ENCODE data around the gene JPT1. TPM values are rescaled to one million over a fixed set of nuclear protein-coding genes. Genes with fewer than 3 reads are reported as not detected.
A peak's percentile ranks its signal among the peaks of the same experiment; 100 is the strongest.

The JPT1 gene, protein sequence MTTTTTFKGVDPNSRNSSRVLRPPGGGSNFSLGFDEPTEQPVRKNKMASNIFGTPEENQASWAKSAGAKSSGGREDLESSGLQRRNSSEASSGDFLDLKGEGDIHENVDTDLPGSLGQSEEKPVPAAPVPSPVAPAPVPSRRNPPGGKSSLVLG
- 70.9 TPM for total RNA-seq
- polyA plus RNA-seq = 100 to 1,000 TPM; 143 to 231 (median 192) TPM

DNA sequence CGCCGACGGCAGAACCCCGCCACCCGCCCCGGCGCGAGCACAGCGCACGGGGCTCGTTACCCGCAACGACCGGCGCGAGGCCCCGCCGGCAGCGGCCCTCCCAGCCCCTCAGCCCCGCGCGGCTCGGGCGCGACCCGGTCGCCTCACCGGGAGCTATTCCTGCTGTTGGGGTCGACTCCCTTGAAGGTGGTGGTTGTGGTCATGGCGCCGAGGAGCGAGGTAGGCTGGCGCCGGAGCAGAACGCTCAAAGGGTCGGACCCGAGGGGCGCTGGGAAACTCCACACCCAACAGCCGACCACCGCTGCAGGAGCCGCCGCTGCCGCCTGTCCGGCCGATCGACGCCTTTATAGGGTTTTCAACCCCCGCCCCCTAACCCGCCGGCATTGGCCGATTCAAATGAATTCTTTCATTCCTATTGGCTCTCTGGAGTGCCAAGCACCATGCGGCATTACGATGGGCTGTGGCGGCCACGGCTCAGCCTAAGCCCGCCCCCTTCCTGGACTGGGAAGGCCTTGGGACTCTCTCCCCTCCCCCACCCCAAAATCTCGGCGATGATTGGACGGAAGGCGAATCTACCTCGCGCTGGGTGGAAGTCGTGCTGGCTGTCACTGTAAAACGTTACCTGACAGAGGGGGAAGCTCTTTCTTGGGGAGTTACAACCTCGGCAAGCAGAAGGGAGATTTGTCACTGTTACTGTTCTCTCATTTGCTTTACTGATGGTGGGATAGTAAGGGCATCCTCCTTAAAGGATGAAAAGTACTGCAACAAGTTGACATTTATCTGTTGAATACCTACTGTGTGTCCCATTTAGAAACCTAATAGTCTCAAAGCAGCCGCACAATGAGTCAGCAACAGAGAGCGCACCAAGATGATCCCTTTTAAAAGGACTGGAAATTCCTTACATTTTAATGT is at the start of gene JPT1:
Gene JPT1, minus strand, starts transcription at position 318 of the 912 bp plus-strand sequence. Its CDS starts 115 bp downstream, at position 203.
- ATAC-seq (ENCODE audit: low read depth in 2 of 2) (peak; percentile 98 to 99), DNase-seq (peak; percentile 96 to 100 (median 96))
- Mint-ChIP-seq H3K36me3 (no peaks in the 10 kb centered on the region), H3K9me3 (no peaks in the 10 kb centered on the region), H3K27me3 (peaks cover 4% of the 10 kb centered on the region), H3K27ac (peak within 1 kb of the TSS; percentile 89 to 92 (median 90)), H3K4me1 (peaks cover 17 to 40% (median 25%) of the 10 kb centered on the region in 4 donors), H3K4me3 (peak within 1 kb of the TSS; percentile 87 to 97 (median 94))
- H3K27me3 ChIP-seq (ENCODE audit: control insufficient read depth, insufficient read depth, low read length) = no peaks in the 10 kb centered on the region
- H3K4me3 ChIP-seq (ENCODE audit: low read depth, low read length) = peak within 1 kb of the TSS; percentile 94
- H3K4me1 ChIP-seq (ENCODE audit: control insufficient read depth, insufficient read depth, low read length, poor library complexity, severe bottlenecking) = peaks cover 31% of the 10 kb centered on the region
- H3K27ac ChIP-seq (ENCODE audit: insufficient read depth, low read length, poor library complexity, severe bottlenecking) = peak within 1 kb of the TSS; percentile 78
- no peaks in the 10 kb centered on the region for H3K36me3 ChIP-seq (ENCODE audit: control insufficient read depth, insufficient read depth, low read length)
- H3K9me3 ChIP-seq (ENCODE audit: control insufficient read depth in 2 of 2, low read length in 2 of 2) = no peaks in the 10 kb centered on the region

DNA sequence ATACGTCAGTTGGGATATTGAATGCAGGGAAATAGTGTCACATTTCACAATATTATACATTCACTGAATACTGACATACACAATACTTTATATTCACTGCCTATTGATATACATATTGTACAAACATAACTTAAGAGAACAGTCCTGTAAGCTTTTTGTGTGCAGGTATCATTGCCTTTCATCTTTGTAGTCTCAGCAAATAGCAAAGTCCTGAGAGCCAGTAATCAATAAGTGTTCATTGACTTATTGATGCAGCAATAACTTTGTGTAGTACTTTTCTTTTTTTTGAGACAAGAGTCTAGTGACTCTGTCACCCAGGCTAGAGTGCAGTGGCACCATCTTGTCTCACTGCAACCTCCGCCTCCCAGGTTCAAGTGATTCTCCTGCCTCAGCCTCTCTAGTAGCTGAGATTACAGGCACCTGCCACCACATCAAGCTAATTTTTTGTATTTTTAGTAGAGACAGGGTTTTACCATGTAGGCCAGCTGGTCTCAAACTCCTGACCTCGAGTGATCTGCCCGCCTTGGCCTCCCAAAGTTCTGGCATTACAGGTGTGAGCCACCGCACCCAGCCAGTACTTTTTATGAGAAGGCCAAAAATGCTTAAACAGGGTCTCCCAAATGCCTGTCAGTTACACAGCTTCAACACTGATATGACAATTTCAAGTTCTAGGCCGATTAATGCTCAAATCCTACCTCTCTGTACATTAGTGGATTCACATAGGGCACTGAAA is 45.7 kb upstream of the JPT1 start:
- Histone ChIP-seq H3K27ac (ENCODE audit: insufficient read depth, low read length, poor library complexity, severe bottlenecking) (no peak overlapping the region), H3K4me3 (ENCODE audit: low read depth, low read length) (no peak overlapping the region), H3K4me1 (ENCODE audit: control insufficient read depth, insufficient read depth, low read length, poor library complexity, severe bottlenecking) (peaks cover 6% of the 10 kb centered on the region), H3K9me3 (ENCODE audit: control insufficient read depth in 2 of 2, low read length in 2 of 2) (no peaks in the 10 kb centered on the region), H3K27me3 (ENCODE audit: control insufficient read depth, insufficient read depth, low read length) (no peaks in the 10 kb centered on the region), H3K36me3 (ENCODE audit: control insufficient read depth, insufficient read depth, low read length) (no peaks in the 10 kb centered on the region)
- Mint-ChIP-seq H3K4me3 (no peak overlapping the region), H3K36me3 (no peaks in the 10 kb centered on the region), H3K27ac (no peak overlapping the region), H3K9me3 (no peaks in the 10 kb centered on the region), H3K4me1 (peaks cover 6 to 8% (median 7%) of the 10 kb centered on the region in 4 donors), H3K27me3 (peaks cover 9% of the 10 kb centered on the region)
- ATAC-seq (ENCODE audit: low read depth in 2 of 2) = no peak
- DNase-seq = no peak

DNA sequence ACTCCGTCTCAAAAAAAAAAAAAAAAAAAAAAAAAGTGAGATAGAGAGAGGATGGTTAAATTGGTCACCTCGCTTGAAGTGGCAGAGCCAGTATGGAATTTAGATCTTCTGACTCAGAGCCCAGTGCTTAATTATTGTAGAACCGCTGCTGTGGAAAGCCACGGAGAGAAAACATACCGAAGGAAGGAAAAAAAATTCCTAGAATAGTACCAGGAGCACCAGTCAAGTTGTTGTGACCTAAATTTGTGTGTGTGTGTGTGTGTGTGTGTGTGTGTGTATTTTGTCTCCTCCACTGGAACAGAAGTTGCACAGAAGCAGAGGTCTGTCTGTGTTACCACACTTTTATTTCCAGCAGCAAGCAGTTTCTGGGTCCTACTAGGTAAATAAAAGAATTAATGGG is 40.6 kb upstream of the JPT1 start:
- Mint-ChIP-seq H3K27me3 (peaks cover 9% of the 10 kb centered on the region), H3K36me3 (no peaks in the 10 kb centered on the region), H3K9me3 (no peaks in the 10 kb centered on the region), H3K27ac (no peak overlapping the region), H3K4me1 (no peaks in the 10 kb centered on the region), H3K4me3 (no peak overlapping the region)
- no peak overlapping the region for H3K27ac ChIP-seq (ENCODE audit: insufficient read depth, low read length, poor library complexity, severe bottlenecking)
- H3K4me3 ChIP-seq (ENCODE audit: low read depth, low read length) = no peak overlapping the region
- H3K4me1 ChIP-seq (ENCODE audit: control insufficient read depth, insufficient read depth, low read length, poor library complexity, severe bottlenecking) = peaks cover under 1% of the 10 kb centered on the region
- DNase-seq (no peak), ATAC-seq (ENCODE audit: low read depth in 2 of 2) (no peak)
- no peaks in the 10 kb centered on the region for H3K9me3 ChIP-seq (ENCODE audit: control insufficient read depth in 2 of 2, low read length in 2 of 2)
- H3K36me3 ChIP-seq (ENCODE audit: control insufficient read depth, insufficient read depth, low read length) = no peaks in the 10 kb centered on the region
- H3K27me3 ChIP-seq (ENCODE audit: control insufficient read depth, insufficient read depth, low read length) = no peaks in the 10 kb centered on the region

DNA sequence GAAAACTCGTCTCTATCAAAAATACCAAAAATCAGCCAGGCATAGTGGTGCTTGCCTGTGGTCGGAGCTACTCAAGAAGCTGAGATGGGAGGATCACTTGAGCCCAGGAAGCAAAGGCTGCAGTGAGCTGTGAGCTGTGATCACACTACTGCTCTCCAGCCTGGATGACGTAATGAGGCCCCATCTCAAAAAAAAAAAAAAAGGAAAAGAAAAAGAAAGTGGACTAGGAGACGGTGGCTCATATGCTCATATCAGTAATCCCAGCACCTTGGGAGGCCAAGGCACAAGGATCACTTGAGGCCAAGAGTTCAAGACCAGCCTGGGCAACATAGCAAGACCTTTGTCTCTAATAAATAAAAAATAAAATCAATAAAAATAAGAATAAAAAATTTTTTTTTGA is 37.3 kb upstream of the JPT1 start:
- peaks cover 10% of the 10 kb centered on the region for H3K4me1 ChIP-seq (ENCODE audit: control insufficient read depth, insufficient read depth, low read length, poor library complexity, severe bottlenecking)
- H3K9me3 ChIP-seq (ENCODE audit: control insufficient read depth in 2 of 2, low read length in 2 of 2) = no peaks in the 10 kb centered on the region
- H3K27ac ChIP-seq (ENCODE audit: insufficient read depth, low read length, poor library complexity, severe bottlenecking) = no peak overlapping the region
- no peaks in the 10 kb centered on the region for H3K27me3 Mint-ChIP-seq
- ATAC-seq (ENCODE audit: low read depth in 2 of 2) = no peak
- H3K4me1 Mint-ChIP-seq = peaks cover 5 to 8% (median 6%) of the 10 kb centered on the region in 4 donors
- no peaks in the 10 kb centered on the region for H3K27me3 ChIP-seq (ENCODE audit: control insufficient read depth, insufficient read depth, low read length)
- no peak overlapping the region for H3K27ac Mint-ChIP-seq
- no peaks in the 10 kb centered on the region for H3K36me3 ChIP-seq (ENCODE audit: control insufficient read depth, insufficient read depth, low read length)
- DNase-seq = no peak
- H3K4me3 Mint-ChIP-seq = no peak overlapping the region
- H3K36me3 Mint-ChIP-seq = no peaks in the 10 kb centered on the region
- no peaks in the 10 kb centered on the region for H3K9me3 Mint-ChIP-seq
- no peak overlapping the region for H3K4me3 ChIP-seq (ENCODE audit: low read depth, low read length)

DNA sequence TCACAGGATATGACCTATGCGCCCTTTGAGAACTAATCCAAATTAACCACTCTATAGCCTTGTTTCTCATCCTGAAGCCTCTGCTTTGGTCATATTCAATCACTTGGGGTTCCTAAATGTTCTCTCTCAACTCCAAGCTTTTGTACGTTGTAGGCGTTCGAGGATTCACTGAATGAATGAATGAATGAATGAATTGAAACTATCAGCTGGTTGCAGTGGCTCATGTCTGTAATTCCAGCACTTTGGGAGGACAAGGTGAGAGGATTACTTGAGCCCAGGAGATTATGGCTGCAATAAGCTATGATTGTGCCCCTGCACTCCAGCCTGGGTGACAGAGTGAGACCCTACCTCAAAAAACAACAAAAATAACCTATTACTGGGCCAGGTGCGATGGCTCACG is 34.3 kb upstream of the JPT1 start:
- ATAC-seq (ENCODE audit: low read depth in 2 of 2) (no peak), DNase-seq (no peak)
- no peaks in the 10 kb centered on the region for H3K36me3 Mint-ChIP-seq
- Histone ChIP-seq H3K36me3 (ENCODE audit: control insufficient read depth, insufficient read depth, low read length) (no peaks in the 10 kb centered on the region), H3K27me3 (ENCODE audit: control insufficient read depth, insufficient read depth, low read length) (no peaks in the 10 kb centered on the region), H3K27ac (ENCODE audit: insufficient read depth, low read length, poor library complexity, severe bottlenecking) (peak overlapping the region; percentile 68), H3K4me1 (ENCODE audit: control insufficient read depth, insufficient read depth, low read length, poor library complexity, severe bottlenecking) (peaks cover 16% of the 10 kb centered on the region), H3K4me3 (ENCODE audit: low read depth, low read length) (no peak overlapping the region), H3K9me3 (ENCODE audit: control insufficient read depth in 2 of 2, low read length in 2 of 2) (no peaks in the 10 kb centered on the region)
- H3K27ac Mint-ChIP-seq = peak overlapping the region in 1 of 3 donors; percentile 93
- peak overlapping the region in 1 of 4 donors; percentile 82 for H3K4me3 Mint-ChIP-seq
- peaks cover 11 to 17% (median 14%) of the 10 kb centered on the region in 4 donors for H3K4me1 Mint-ChIP-seq
- H3K27me3 Mint-ChIP-seq = peaks cover 7% of the 10 kb centered on the region
- no peaks in the 10 kb centered on the region for H3K9me3 Mint-ChIP-seq

DNA sequence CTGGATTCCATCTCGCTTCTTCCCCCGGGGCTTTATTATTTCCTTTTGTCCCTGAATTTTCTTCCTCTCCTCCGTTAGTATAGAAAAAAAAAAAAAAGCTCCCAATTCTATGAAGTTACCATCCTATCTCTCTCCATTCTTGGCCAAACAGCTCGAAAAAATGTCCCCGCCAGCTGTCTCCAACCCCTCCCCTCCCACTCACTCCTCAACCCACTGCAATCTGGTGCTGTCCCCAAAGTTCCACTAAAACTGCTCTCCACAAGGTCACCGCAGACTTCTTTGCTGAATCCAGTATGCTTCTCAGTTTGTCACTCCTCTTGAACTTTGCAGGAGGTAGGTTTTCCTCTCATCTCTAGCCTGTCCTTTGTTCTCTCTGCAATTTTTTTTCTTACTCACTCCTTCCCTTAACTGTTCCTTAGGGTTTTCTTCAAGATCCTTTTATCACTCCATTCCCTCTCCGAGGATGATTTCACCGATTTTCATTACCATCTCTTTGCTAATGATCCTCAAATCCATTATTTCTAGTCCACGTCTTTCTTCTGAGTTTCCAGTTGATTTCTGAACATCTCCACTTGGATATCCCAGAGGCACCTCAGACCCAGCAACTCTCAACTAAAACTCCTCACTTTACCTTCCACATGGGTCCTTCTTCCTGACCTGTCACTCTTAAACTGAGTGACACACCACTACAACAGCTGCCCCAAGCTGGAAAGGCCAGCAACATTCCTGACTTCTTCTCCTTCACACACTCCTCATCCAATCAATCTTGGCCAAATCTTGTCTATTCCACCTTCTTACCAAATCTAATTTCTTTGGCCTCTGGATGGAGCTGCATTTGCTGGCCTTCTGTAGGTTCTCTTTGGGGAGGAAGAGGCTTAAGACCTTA is 29.9 kb upstream of the JPT1 start:
- H3K9me3 Mint-ChIP-seq = no peaks in the 10 kb centered on the region
- H3K36me3 ChIP-seq (ENCODE audit: control insufficient read depth, insufficient read depth, low read length) = peaks cover 6% of the 10 kb centered on the region
- no peak overlapping the region for H3K4me3 ChIP-seq (ENCODE audit: low read depth, low read length)
- peak overlapping the region; percentile 29 to 96 (median 89) for H3K4me3 Mint-ChIP-seq
- H3K27ac Mint-ChIP-seq = peak overlapping the region; percentile 95 to 97 (median 97)
- H3K27me3 Mint-ChIP-seq = peaks cover 16% of the 10 kb centered on the region
- no peaks in the 10 kb centered on the region for H3K27me3 ChIP-seq (ENCODE audit: control insufficient read depth, insufficient read depth, low read length)
- H3K4me1 Mint-ChIP-seq = peaks cover 18 to 40% (median 30%) of the 10 kb centered on the region in 4 donors
- H3K4me1 ChIP-seq (ENCODE audit: control insufficient read depth, insufficient read depth, low read length, poor library complexity, severe bottlenecking) = peaks cover 42% of the 10 kb centered on the region
- H3K36me3 Mint-ChIP-seq = no peaks in the 10 kb centered on the region
- peak overlapping the region; percentile 97 for H3K27ac ChIP-seq (ENCODE audit: insufficient read depth, low read length, poor library complexity, severe bottlenecking)
- no peaks in the 10 kb centered on the region for H3K9me3 ChIP-seq (ENCODE audit: control insufficient read depth in 2 of 2, low read length in 2 of 2)
- ATAC-seq (ENCODE audit: low read depth in 2 of 2) (no peak), DNase-seq (no peak)

Data from CD4-positive, CD25-positive, alpha-beta regulatory T cell (primary cell).